ENCODE results near the gene TCF25.

Gene TCF25

DNA sequence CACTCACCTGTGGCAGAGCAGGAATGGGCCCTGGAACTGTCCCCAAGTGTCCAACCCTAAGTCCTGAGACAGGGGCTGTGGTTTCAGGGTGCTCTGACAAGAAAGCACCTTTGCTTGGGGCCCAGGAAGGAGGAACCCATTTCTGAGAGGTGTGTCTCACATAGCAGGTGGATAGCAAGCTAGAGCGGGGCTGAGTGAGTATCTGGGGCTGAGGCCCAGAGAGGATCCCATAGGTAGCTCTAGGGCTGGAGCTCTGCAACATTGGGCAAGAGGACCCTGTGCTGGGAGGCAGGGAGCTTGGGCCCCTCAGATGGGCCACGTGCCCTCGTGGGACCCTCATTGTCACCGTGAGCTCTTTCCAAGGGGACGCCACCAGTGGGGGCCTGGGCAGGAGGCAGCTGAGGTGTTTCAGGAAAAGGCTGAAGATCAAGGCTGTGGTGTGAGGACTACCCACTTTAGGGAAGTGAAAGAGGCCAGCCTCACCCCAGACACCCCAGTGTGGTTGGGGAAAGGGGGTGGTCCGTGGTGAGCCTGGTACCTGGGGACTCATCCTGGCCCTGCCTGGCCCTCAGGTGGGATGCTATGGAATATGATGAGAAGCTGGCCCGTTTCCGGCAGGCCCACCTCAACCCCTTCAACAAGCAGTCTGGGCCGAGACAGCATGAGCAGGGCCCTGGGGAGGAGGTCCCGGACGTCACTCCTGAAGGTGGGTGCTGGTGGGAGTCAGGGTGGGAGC lies 80.4 kb downstream of the TCF25 start:
- peak; percentile 71 for DNase-seq (ENCODE audit: low read depth)
- peak overlapping the region; percentile 8; the same call in 1 of the 2 replicates for H3K4me3 ChIP-seq (ENCODE audit: low read depth, low read length)

DNA sequence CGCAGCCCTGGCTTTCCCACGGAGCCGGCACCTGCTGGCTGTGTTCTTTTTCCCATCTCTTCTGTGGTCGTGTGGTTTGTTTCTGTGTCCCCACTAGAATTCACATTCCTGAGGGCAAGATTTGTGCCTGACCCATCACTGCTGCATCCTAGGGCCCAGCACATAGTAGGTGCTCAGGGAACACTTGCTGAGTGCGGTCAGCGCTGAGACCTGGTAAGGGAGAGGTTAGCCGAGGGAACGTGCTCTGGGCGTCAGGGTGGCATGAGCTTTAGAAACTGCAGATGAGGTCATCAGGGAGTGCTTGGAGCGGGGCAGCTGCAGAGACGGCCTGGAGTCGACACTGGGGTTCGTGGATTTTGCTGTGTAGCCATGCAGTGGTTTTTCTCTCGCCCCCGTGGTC lies 81.1 kb downstream of the TCF25 start:
- no peak for DNase-seq (ENCODE audit: low read depth)
- H3K4me3 ChIP-seq (ENCODE audit: low read depth, low read length) = no peak overlapping the region
- no peak for TF ChIP-seq CTCF (IDR thresholded peaks at IDR 0.05; ENCODE audit: insufficient read depth, low read depth, low read length, missing control alignments)

More for the DNA sequence above, 80.4 kb downstream of the TCF25 start:
- TF ChIP-seq CTCF (IDR thresholded peaks at IDR 0.05; ENCODE audit: insufficient read depth, low read depth, low read length, missing control alignments) = no peak

- H3K4me3 ChIP-seq (ENCODE audit: low read depth, low read length) = no peak overlapping the region
- no peak for DNase-seq (ENCODE audit: low read depth)
- TF ChIP-seq CTCF (IDR thresholded peaks at IDR 0.05; ENCODE audit: insufficient read depth, low read depth, low read length, missing control alignments) = no peak
These were observed 81.8 kb downstream of the TCF25 start for GRCh38 chr16:89955001-89955685.

DNA sequence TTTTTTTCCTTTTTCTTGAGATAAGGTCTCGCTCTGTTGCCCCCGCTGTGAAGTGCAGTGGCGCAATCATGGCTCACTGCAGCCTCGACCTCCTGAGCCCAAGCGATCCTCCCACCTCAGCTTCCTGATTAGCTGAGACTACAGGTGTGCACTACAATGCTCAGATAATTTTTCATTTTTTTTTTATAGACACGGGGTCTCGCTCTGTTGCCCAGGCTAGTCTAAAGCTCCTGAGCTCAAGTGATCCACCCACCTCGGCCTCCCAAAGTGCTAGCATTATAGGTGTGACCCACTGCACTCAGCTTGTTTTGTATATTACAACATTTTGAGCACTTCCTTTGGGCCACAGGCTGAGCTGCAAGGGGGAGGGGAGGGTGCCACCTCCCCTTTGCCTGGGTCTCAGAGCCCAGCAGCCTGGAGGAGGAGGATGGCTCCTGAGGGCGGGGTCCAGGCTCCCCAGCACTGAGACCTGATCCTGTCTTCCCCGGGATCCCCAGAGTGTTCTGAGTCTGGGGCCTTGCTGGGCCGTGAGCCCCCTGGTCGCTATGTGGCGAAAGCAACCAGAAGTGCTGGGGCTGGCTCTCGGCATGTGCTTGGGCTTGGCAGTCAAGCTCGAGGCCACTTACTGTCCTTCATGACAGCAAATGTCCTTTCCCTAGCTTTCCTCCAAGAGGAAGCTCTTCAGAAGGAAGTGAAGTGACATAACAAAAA lies 83.3 kb downstream of the TCF25 start:
- H3K4me3 ChIP-seq (ENCODE audit: low read depth, low read length) = no peak overlapping the region
- no peak for DNase-seq (ENCODE audit: low read depth)
- TF ChIP-seq CTCF (IDR thresholded peaks at IDR 0.05; ENCODE audit: insufficient read depth, low read depth, low read length, missing control alignments) = no peak

DNA sequence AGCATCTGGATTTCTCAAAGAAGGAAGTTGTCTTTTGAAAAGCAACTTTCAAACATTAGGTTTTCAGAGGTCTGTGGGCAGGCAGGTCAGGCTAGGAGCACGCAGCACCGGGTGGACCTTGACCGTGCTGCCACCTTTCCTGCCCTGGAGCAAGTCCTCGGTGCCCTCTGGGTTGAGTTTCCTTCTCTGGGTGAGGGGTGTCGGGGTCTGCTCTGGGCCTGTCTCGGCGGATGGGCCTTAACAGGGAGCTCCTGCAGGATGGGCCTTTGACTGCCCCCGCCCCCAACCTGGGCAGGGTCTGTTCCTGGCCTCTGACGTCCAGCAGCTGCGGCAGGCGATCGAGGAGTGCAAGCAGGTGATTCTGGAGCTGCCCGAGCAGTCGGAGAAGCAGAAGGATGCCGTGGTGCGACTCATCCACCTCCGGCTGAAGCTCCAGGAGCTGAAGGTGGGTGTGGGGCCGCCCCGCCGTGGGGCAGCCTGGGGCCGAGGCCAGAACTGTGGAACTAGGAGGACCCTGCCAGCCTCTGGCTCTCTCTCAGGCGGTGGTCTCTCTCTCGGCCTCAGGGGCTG lies 83.9 kb downstream of the TCF25 start:
- no peak overlapping the region for H3K4me3 ChIP-seq (ENCODE audit: low read depth, low read length)
- TF ChIP-seq CTCF (IDR thresholded peaks at IDR 0.05; ENCODE audit: insufficient read depth, low read depth, low read length, missing control alignments) = no peak

GRCh38 chr16:89958068-89958467 lies 84.7 kb downstream of the TCF25 start:
- peak; percentile 38 for DNase-seq (ENCODE audit: low read depth)
- no peak overlapping the region for H3K4me3 ChIP-seq (ENCODE audit: low read depth, low read length)
- TF ChIP-seq CTCF (IDR thresholded peaks at IDR 0.05; ENCODE audit: insufficient read depth, low read depth, low read length, missing control alignments) = no peak

More for the DNA sequence above, 83.9 kb downstream of the TCF25 start:
- no peak for DNase-seq (ENCODE audit: low read depth)
